PC-9 (cell line): ENCODE data around the gene HPGDS.

Source experiments
- EZH2 ChIP-seq: fragments of 200-600 bp; sonication (generic); IDR thresholded peaks from 2 replicates; pipeline ENCODE4 v1.8.0; 2017; ENCODE audit warnings: antibody characterized with exemption, low read depth
- TF ChIP-seq, protein P1 (sequence below): fragments of 200-600 bp; sonication (generic); conservative IDR thresholded peaks from 2 replicates; pipeline ENCODE4 v1.6.1; 2017; ENCODE audit warnings: mixed run types, antibody characterized with exemption, mild to moderate bottlenecking, moderate library complexity

- TF ChIP-seq, protein P1, sequence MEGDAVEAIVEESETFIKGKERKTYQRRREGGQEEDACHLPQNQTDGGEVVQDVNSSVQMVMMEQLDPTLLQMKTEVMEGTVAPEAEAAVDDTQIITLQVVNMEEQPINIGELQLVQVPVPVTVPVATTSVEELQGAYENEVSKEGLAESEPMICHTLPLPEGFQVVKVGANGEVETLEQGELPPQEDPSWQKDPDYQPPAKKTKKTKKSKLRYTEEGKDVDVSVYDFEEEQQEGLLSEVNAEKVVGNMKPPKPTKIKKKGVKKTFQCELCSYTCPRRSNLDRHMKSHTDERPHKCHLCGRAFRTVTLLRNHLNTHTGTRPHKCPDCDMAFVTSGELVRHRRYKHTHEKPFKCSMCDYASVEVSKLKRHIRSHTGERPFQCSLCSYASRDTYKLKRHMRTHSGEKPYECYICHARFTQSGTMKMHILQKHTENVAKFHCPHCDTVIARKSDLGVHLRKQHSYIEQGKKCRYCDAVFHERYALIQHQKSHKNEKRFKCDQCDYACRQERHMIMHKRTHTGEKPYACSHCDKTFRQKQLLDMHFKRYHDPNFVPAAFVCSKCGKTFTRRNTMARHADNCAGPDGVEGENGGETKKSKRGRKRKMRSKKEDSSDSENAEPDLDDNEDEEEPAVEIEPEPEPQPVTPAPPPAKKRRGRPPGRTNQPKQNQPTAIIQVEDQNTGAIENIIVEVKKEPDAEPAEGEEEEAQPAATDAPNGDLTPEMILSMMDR = no peak
- no peak for TF ChIP-seq EZH2
These were observed 40.4 kb downstream of the HPGDS start for GRCh38 chr4:94302191-94302590.
